ENCODE data around the gene NCF2.

Gene NCF2

GRCh38 chr1:183611021-183611420, 20.8 kb upstream of the NCF2 start:
- DNase-seq (ENCODE audit: low read depth in 3 of 3), result no peak

- DNase-seq (ENCODE audit: low read depth in 3 of 3), result no peak
Measured at GRCh38 chr1:183609759-183610452, 19.6 kb upstream of the NCF2 start.

GRCh38 chr1:183609313-183609712, 19.1 kb upstream of the NCF2 start:
- no peak for DNase-seq (ENCODE audit: low read depth in 3 of 3)

GRCh38 chr1:183607322-183607980, 17.2 kb upstream of the NCF2 start:
- DNase-seq (ENCODE audit: low read depth in 3 of 3), result no peak

DNA sequence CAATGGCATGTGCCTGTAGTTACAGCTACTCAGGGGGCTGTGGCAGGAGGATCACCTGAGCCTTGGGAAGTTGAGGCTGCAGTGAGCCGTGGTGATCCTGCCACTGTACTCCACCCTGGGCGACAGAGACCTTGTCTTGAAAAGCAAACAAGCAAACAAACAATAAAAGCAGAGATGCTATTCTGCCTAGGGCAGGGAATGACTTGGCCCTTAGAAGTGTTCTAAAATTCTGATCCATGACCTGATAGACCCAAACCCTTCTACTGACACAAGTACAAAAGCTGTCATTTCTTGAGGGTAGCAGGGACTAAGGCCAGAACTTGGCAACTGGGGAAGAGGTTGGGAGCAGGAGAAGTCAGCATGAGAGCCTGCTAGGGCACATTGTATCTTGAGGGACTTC, 15.6 kb upstream of the NCF2 start:
- no peak for DNase-seq (ENCODE audit: low read depth in 3 of 3)

- no peak for DNase-seq (ENCODE audit: low read depth in 3 of 3)
Measured at GRCh38 chr1:183604815-183605214, 14.6 kb upstream of the NCF2 start.

- DNase-seq (ENCODE audit: low read depth in 3 of 3), result no peak
Measured at GRCh38 chr1:183604038-183604808, 14.0 kb upstream of the NCF2 start.

DNA sequence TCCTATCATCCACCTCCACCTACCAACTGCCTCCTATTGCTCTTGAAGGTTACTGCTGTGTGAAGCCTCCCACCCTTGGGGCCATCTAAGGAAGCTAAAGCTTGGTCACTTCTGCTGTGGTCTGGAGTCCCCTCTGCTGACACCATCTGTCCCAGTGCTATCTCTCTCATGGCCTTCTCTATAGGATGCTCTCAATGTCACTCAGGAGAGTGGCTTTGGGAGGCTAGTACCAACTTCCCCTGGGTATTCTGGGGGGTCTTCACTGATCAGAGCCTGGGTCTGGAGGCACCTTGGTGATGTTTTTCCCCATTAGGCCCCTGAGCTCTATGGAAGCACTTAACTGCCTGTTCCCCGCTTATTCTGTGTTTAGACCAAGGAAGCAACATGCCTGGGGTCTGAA, 12.3 kb upstream of the NCF2 start:
- DNase-seq (ENCODE audit: low read depth in 3 of 3), result no peak

DNA sequence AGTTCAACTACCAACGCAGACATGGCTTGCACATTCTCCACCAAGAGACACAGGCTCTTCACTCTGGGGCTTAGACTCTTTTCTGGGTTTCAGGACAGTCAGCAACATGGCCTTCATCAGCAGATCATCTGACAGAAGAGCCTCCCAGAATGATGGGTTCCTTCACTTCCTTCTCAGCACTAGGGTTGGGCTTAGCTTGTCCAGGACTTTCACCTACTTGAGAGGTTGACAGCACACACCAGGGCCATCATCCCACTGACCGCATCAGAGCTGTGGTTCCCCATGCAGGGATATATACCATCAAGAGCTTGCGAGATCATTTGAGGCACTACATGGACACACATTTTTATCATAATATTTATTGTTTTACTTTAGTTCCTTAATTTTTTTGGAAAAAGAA, 10.4 kb upstream of the NCF2 start:
- DNase-seq (ENCODE audit: low read depth in 3 of 3), result no peak

- DNase-seq (ENCODE audit: low read depth in 3 of 3), result no peak
Measured at GRCh38 chr1:183600136-183600535, 9.9 kb upstream of the NCF2 start.

DNA sequence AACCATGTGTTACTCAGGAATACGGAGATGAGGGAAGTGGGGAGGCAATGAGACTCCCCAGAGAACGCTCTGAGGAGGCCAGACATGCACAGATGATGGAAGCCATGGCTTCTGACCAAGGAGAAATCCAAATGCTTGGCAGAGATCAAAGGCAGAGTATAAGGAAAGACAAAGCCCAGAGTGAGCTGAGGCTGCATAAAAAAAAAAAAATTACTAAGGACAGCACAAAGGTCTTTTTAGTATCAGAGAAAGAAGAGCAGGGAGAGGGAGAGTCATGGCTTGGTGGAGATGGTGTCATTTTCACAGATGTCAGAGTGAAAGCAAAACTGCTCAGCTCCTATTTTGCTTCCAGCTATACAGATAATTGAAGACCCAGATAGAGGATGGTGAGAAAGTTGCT, 8.1 kb upstream of the NCF2 start:
- DNase-seq (ENCODE audit: low read depth in 3 of 3), result no peak

- no peak for DNase-seq (ENCODE audit: low read depth in 3 of 3)
Measured at GRCh38 chr1:183597656-183598347, 7.5 kb upstream of the NCF2 start.

GRCh38 chr1:183596500-183596899, 6.2 kb upstream of the NCF2 start:
- no peak for DNase-seq (ENCODE audit: low read depth in 3 of 3)

DNA sequence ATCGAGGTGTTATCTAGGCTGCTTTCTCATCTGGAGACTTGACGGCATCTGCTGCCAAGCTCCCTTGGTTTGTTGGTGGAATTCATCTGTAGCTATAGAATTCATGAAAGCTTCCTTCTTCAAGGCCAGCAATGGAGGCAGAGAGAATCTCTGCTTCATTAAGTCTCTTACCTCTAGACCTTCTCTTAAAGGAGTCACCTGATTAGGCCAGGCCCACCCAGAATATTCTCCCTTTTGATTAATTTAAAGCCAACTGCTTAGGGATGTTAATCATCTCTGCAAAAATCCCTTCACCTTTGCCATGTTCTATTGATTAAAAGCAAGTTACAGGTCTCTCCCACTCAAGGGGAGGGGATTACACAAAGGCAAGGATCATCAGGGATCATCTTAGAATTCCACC, 5.3 kb upstream of the NCF2 start:
- no peak for DNase-seq (ENCODE audit: low read depth in 3 of 3)

GRCh38 chr1:183593356-183593755, 3.1 kb upstream of the NCF2 start:
- no peak for DNase-seq (ENCODE audit: low read depth in 3 of 3)

DNA sequence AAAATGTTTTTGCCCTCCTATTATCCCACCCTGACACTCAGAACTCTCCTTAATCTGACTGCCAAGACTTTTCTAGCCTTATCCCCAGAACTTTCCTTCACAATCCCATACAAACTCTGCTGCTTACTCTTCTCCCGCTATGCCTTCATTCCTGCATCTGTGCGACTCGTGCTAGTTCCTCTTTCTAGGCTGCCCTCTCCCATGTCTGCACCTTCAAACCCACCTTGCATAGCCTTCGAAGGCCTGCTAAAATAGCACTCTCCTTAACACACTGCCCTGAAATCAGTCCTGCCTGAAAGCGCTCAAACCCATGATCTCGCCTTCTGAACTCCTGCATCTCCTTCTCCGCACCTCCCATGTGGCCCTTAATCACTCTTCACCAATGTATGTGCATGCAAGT, 2.5 kb upstream of the NCF2 start:
- DNase-seq (ENCODE audit: low read depth in 3 of 3), result no peak

DNA sequence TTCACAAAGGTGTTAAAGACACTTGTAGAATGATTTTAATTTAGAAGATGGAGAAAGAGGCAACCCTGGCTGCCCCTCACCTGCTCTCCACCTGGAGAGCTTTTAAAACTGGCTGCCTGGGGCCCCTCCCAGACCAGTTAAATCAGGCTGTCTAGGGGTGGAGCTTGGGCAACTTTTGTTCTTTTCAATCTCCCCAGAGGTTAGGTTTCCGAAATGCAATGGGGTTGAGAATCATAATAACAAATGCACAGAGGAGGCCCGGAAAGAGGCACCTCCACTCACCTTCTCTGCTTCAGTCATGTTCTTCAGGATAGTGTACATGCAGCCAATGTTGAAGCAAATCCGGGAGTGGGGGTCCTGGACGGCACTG, 400 bp downstream of the NCF2 start:
- DNase-seq (ENCODE audit: low read depth in 3 of 3), result no peak

DNA sequence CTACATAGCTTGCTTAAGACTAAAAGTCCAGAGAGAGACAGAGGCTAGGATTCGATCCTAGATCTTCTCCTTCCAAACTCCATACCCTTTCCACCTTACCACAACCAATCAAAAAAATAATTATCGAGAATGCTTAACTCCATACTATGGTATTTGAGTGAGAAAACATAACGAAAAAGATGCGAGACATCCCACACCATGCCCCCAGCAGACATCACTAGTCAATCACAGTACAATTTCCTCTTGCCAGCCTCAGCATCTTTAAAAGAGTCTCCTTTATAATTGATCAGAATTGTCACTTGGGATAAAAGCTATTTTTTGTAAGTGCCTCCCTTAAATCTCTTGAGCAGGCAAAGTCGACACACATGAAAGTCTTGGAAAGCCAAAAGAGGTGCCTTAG, 875 bp downstream of the NCF2 start:
- no peak for DNase-seq (ENCODE audit: low read depth in 3 of 3)

GRCh38 chr1:183588827-183589226, 1.4 kb downstream of the NCF2 start:
- DNase-seq (ENCODE audit: low read depth in 3 of 3), result no peak

GRCh38 chr1:183586926-183587325, 3.3 kb downstream of the NCF2 start:
- DNase-seq (ENCODE audit: low read depth in 3 of 3), result no peak

GRCh38 chr1:183586455-183586854, 3.8 kb downstream of the NCF2 start:
- no peak for DNase-seq (ENCODE audit: low read depth in 3 of 3)

GRCh38 chr1:183585038-183585437, 5.2 kb downstream of the NCF2 start:
- no peak for DNase-seq (ENCODE audit: low read depth in 3 of 3)

DNA sequence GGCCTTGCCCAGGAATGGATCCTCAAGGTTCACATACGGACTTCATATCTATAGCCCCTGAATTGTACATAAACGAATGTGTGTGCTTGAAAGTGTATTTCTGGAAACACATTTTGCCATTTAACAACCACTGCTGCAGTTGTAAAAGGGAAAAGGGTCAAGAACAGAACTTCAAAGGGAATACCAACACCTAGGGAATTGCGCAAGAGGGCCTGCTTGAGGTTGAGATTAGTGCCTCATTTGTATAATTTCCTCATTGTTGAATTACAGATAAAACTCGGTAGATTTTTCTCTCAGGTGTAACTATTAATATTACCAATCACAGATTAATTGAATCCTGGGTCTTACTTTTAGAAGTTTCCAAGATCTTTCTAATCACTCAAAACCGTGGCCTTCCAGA, 6.1 kb downstream of the NCF2 start:
- no peak for DNase-seq (ENCODE audit: low read depth in 3 of 3)

Data from stimulated activated CD4-positive, alpha-beta T cell treated with anti-CD3 and anti-CD28 coated beads, TNF-alpha, amount 100 ng/mL, for 4 hours (primary cell).